GM12874 (cell line): ENCODE measurements around the gene SLC5A3.

Source experiments
- TF ChIP-seq, protein P1 (sequence below): IDR thresholded peaks from 2 replicates; pipeline ENCODE4 v1.5.1; 2011; ENCODE audit warnings: low read depth, mild to moderate bottlenecking, control low read depth, low read length, moderate library complexity; ENCODE audit not compliant: insufficient read depth

Gene SLC5A3

DNA sequence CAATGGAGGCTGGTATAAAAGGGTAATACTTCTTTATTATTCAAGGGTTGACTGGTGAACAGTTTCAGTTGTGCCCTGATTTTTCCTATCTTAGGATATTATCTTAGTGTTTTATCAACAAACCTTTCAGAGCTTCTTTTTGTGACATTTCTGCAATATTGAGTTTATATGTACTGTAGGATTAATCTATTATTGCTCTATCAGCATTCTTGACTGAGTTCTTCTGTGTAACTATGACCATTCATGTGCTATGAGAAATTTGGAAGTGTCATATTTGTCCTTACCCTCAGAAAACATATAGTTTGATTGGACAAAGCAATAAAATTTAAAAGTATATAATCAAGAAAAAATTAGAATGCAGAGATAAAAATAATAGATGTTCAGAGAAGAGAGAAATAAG, 25.5 kb upstream of the SLC5A3 start:
- TF ChIP-seq, protein P1, sequence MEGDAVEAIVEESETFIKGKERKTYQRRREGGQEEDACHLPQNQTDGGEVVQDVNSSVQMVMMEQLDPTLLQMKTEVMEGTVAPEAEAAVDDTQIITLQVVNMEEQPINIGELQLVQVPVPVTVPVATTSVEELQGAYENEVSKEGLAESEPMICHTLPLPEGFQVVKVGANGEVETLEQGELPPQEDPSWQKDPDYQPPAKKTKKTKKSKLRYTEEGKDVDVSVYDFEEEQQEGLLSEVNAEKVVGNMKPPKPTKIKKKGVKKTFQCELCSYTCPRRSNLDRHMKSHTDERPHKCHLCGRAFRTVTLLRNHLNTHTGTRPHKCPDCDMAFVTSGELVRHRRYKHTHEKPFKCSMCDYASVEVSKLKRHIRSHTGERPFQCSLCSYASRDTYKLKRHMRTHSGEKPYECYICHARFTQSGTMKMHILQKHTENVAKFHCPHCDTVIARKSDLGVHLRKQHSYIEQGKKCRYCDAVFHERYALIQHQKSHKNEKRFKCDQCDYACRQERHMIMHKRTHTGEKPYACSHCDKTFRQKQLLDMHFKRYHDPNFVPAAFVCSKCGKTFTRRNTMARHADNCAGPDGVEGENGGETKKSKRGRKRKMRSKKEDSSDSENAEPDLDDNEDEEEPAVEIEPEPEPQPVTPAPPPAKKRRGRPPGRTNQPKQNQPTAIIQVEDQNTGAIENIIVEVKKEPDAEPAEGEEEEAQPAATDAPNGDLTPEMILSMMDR: no peak

DNA sequence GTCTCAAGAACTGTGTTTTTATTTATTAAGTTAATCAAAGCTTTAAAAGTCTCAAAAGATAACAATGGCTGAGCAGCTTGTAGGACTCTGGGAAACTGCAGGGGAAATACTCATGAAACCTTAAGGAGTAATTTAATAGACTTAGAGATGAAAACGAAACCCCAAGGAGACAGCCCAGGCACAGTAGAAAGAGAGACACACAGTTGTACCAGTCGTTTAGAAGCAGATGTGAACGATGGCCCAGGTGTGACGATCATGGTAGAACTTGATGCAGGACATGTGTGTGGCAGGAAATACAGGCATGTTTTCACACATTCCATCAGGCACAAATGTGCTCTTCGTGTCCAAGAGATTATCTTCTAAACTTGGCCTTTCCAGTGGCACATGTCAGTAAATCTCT, 21.2 kb upstream of the SLC5A3 start:
- TF ChIP-seq, protein P1: no peak

DNA sequence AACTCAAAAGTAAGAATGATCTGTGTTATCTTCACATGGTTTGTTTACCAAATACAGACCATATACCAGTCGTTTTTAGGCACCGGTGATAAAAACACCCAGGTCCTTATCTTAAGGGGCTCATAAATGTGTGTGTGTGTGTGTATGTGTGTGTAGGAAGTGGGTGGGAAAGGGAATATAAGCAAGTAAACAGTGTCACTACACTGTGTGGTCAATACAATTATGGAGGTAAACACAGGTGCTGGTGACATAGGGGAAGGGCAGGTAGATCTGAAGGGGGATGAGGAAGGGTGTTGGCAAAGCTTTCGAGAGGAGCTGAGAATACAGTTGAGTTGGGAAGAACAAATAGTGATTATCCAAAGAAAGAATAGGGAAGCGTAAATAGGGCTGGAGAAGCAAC, 19.1 kb upstream of the SLC5A3 start:
- TF ChIP-seq, protein P1: no peak

DNA sequence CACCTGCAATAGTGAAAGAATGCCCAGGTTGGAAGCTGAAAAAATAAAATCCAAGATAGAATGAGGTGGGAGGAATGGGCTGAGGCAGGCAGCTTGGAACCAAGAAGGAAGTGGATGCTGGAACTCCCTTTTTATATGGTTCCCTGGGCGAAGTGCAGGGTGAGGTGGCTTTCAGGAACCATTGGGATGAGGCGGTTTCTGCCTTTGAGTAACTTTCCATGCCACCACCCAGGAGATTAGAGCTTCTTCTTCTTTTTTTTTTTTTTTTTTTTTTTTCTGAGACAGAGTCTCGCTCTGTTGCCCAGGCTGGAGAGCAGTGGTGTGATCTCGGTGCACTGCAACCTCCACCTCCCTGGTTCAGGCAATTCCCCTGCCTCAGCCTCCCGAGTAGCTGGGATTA, 17.8 kb upstream of the SLC5A3 start:
- TF ChIP-seq, protein P1: no peak

DNA sequence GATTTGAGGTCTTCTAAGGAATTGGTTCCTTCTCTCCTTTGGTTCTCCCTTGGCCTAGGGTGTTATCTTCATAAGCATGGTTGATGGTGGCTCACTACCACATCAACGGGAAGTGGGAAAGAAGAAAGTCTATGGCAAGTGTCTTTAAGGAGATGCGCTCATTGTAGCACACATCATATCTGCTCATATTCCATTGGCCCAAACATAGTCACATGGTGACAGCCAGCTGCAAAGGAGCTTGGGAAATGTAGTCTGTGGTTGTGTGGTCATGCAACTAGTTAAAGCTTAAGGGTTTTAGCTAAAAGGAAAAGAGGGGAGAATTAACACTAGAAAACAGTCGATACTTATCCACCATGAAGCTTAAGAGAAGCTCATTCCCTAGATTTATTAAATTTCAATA, 11.4 kb upstream of the SLC5A3 start:
- TF ChIP-seq, protein P1: no peak

DNA sequence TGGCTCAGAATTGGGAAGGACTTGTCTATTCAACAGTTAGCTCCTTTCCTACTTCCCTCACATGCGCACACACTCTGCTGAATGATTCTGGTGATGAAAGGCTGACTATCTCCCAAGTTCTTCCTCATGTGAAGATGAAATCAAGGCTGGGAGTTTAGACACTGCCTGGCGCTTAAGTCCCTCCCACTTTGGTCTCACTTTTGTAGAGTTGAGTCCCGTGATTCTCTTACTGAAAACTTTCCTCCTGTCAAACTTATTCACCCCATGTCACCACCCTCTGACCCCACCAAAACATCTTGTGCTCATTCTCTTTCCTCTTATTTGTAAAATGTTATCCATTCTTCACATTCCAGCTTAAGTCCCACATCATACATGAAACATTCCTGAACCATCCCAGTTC, 8.4 kb upstream of the SLC5A3 start:
- TF ChIP-seq, protein P1: no peak

DNA sequence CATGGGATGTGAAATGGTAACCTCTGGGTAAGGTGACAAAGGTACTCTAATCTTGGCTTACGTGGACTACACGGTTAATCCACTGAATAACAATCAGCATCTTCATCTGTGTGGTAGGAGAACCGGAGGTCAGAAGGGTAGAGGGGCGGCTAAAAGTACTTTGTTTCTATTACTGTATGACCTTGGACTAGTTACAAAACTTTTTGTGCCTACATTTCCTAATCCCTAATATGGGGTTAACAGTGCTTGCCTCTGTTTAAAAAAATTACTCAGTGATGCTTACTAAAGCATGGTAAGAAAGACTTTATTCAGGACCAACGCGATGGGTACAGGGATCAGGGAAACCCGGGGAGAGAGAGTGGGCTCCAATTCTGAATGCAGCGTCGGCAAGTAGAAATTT, 1.7 kb upstream of the SLC5A3 start:
- TF ChIP-seq, protein P1: no peak
